Endothelial cell of umbilical vein (primary cell): ENCODE data around the gene PRKCI.

Source experiments
- CTCF ChIP-seq, 2 donors: IDR thresholded peaks; 1 replicate in 1 of 2; 2 replicates in 1 of 2; pipeline ENCODE4 v1.5.1; 2011; ENCODE audit warnings: low read length in 2 of 2, mild to moderate bottlenecking in 2 of 2, moderate library complexity in 2 of 2, control low read depth in 1 of 2, inconsistent platforms in 1 of 2, low read depth in 1 of 2; ENCODE audit not compliant: insufficient read depth in 1 of 2; ENCODE audit errors: extremely low read depth in 1 of 2
- MAX ChIP-seq: IDR thresholded peaks from 2 replicates; pipeline ENCODE4 v1.6.1; 2011; ENCODE audit not compliant: insufficient read depth, insufficient read length
- MYC ChIP-seq: IDR thresholded peaks from one replicate; pipeline ENCODE4 v1.6.1; 2011; ENCODE audit warnings: mild to moderate bottlenecking, low read depth, low read length
- POLR2AphosphoS5 ChIP-seq: IDR thresholded peaks from 2 replicates; pipeline ENCODE4 v1.6.1; 2012; ENCODE audit warnings: low read depth, mild to moderate bottlenecking, control low read depth, low read length, moderate library complexity; ENCODE audit not compliant: insufficient read depth

DNA sequence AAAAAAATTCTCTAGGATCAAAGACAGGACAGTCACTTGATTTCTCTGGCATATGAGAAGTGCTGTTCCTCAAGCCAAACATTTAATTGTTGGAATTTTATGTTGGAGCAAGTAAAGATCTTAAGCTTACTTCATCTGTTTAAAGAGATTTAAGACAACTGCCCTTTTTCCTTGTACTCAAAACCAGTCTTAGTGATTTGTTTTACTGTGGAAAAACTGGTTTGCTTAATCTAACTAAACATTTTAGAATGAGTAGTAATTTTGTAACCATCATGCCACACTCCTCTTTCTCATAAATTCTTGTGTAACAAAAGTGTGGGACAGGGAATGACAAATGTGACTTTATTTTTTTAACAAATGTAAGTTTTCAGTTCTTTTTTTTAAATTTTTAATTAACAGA lies 18.4 kb downstream of the PRKCI start:
- TF ChIP-seq MYC = no peak
- TF ChIP-seq CTCF (IDR thresholded peaks at IDR 0.05; ENCODE audit: extremely low read depth in 1 of 2, insufficient read depth in 1 of 2, low read depth in 1 of 2, low read length in 2 of 2) = no peak
- TF ChIP-seq MAX = no peak
- no peak for TF ChIP-seq POLR2AphosphoS5
